Ishikawa (cell line): Measurements from ENCODE around the gene NPC1.

ENCODE experiments used
- CREB1 ChIP-seq: IDR thresholded peaks from 2 replicates; pipeline ENCODE4 v1.6.1; 2012; ENCODE audit warnings: low read depth
- EGR1 ChIP-seq: IDR thresholded peaks from 2 replicates; pipeline ENCODE4 v1.6.1; 2012
- EP300 ChIP-seq: IDR thresholded peaks from 2 replicates; pipeline ENCODE4 v1.6.1; 2012; ENCODE audit warnings: borderline replicate concordance
- FOXM1 ChIP-seq: IDR thresholded peaks from 2 replicates; pipeline ENCODE4 v1.6.1; 2012; ENCODE audit warnings: low read depth, borderline replicate concordance
- TAF1 ChIP-seq: IDR thresholded peaks from 2 replicates; pipeline ENCODE4 v1.6.1; 2012; ENCODE audit warnings: low read depth, mild to moderate bottlenecking
- YY1 ChIP-seq: IDR thresholded peaks from 2 replicates; pipeline ENCODE4 v1.6.1; 2012; ENCODE audit warnings: low read depth
- TF ChIP-seq, protein P1 (sequence below): IDR thresholded peaks from 2 replicates; pipeline ENCODE4 v1.6.1; 2012; ENCODE audit warnings: low read depth, mild to moderate bottlenecking
- TF ChIP-seq, protein P2 (sequence below): IDR thresholded peaks from 2 replicates; pipeline ENCODE4 v1.6.1; 2012

DNA sequence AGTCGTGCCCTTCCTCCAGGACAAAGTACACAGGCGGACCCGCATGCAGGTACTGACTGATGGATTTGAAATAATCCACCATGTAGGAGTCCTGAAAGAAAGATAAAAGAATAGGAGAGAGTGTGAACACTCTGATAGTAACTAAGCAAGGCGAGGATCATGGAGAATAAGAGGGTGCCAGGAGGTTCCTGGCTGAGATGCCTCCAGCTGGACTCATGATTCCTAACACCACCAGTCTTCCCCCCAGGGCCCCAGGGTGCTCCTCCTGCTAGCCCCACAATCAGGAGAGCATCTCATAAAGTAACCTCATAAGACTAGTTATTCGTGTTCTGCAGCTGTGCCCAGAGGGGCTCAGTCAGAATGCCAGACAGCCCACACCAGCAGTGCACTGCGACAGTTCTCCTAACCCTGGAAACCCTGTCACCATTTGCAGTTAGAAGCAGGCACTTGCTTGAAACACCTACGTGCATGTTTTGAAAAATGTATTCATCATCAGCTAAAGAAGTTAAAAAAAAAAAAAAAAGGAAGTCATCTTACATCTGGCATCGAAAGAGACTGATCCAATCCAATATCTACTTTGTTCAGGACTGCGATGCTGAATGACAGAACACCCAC lies 46.3 kb downstream of the NPC1 start:
- TF ChIP-seq FOXM1, result no peak
- no peak for TF ChIP-seq CREB1
- no peak for TF ChIP-seq YY1
- TF ChIP-seq, protein P1, sequence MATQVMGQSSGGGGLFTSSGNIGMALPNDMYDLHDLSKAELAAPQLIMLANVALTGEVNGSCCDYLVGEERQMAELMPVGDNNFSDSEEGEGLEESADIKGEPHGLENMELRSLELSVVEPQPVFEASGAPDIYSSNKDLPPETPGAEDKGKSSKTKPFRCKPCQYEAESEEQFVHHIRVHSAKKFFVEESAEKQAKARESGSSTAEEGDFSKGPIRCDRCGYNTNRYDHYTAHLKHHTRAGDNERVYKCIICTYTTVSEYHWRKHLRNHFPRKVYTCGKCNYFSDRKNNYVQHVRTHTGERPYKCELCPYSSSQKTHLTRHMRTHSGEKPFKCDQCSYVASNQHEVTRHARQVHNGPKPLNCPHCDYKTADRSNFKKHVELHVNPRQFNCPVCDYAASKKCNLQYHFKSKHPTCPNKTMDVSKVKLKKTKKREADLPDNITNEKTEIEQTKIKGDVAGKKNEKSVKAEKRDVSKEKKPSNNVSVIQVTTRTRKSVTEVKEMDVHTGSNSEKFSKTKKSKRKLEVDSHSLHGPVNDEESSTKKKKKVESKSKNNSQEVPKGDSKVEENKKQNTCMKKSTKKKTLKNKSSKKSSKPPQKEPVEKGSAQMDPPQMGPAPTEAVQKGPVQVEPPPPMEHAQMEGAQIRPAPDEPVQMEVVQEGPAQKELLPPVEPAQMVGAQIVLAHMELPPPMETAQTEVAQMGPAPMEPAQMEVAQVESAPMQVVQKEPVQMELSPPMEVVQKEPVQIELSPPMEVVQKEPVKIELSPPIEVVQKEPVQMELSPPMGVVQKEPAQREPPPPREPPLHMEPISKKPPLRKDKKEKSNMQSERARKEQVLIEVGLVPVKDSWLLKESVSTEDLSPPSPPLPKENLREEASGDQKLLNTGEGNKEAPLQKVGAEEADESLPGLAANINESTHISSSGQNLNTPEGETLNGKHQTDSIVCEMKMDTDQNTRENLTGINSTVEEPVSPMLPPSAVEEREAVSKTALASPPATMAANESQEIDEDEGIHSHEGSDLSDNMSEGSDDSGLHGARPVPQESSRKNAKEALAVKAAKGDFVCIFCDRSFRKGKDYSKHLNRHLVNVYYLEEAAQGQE, result no peak
- TF ChIP-seq TAF1, result no peak
- TF ChIP-seq, protein P2, sequence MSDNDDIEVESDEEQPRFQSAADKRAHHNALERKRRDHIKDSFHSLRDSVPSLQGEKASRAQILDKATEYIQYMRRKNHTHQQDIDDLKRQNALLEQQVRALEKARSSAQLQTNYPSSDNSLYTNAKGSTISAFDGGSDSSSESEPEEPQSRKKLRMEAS, result no peak
- TF ChIP-seq EP300, result no peak
- no peak for TF ChIP-seq EGR1
